AG04450 (cell line): Measurements from ENCODE around the gene ZNF536. TPM values are rescaled to one million over a fixed set of nuclear protein-coding genes. Genes with fewer than 3 reads are reported as not detected.

Experiments
- CTCF ChIA-PET: fragments of 300-600, 350-600 bp; formaldehyde crosslinking; extraction: SDS; loops from one replicate; lab custom pipeline; 2022; ENCODE audit warnings: antibody characterized with exemption, inconsistent platforms; lab: Charles Lee
- POLR2A ChIA-PET: fragments of 350-600 bp; formaldehyde crosslinking; extraction: SDS; loops from one replicate; lab custom pipeline; 2021; ENCODE audit warnings: antibody characterized with exemption, inconsistent platforms; lab: Yijun Ruan, JAX
- DNase-seq: peaks from one replicate; pipeline ENCODE4 v3.0.0-alpha.2; 2011; ENCODE audit warnings: low read depth, low spot score
- H3K27ac ChIP-seq: one replicate; pipeline ENCODE4 v1.5.1; 2012; ENCODE audit warnings: low read depth, low read length, control low read depth
- H3K27me3 ChIP-seq: one replicate; pipeline ENCODE4 v1.6.0; 2012; ENCODE audit warnings: low read length; ENCODE audit not compliant: control insufficient read depth, insufficient read depth
- H3K4me3 ChIP-seq: 2 replicates; pipeline ENCODE4 v1.5.1; 2011; ENCODE audit warnings: mild to moderate bottlenecking, low read depth, low read length, control low read depth
- H3K9me3 ChIP-seq: 2 replicates; pipeline ENCODE4 v1.5.1; 2012; ENCODE audit warnings: low read length; ENCODE audit not compliant: control insufficient read depth, insufficient read depth
- polyA plus RNA-seq: library from polyadenylated mRNA; depleted of rRNA; stranded (reverse); fragments of >200 nt; gene quantifications from 2 replicates; pipeline ENCODE4 v1.2.3, GENCODE V29; 2011
- TF ChIP-seq, protein P1 (sequence below): IDR thresholded peaks from 2 replicates; pipeline ENCODE4 v1.5.1; 2011; ENCODE audit warnings: low read depth, low read length, control low read depth, inconsistent platforms

ZNF536 gene
- polyA plus RNA-seq, 1 experiment, result not detected

DNA sequence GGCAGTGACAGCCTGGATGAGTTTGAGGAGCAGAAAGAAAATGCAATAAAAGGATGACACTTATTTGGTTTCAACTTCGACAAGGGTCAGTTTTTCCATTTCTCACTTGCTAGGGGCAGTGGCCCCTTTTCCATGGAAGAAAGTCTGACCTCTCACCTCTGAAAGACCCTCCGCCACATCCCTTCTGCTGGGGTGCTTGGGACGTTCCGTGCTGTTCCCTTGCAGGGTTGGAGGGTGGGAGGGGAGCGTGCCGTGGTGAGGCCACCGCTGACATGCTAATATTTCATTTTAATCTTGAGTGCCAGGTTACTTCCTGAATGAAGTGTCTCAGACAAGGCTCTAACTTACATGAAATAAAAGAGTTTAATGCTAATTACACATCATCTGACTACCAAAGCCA lies 5.2 kb upstream of the ZNF536 start:
- Histone ChIP-seq H3K4me3 (no peak overlapping the region), H3K9me3 (peaks cover 44% of the 10 kb centered on the region), H3K27me3 (no peaks in the 10 kb centered on the region), H3K27ac (no peak overlapping the region)
- CTCF ChIA-PET, result no interaction called here
- DNase-seq, result no peak
- POLR2A ChIA-PET, result no interaction called here
- TF ChIP-seq, protein P1, sequence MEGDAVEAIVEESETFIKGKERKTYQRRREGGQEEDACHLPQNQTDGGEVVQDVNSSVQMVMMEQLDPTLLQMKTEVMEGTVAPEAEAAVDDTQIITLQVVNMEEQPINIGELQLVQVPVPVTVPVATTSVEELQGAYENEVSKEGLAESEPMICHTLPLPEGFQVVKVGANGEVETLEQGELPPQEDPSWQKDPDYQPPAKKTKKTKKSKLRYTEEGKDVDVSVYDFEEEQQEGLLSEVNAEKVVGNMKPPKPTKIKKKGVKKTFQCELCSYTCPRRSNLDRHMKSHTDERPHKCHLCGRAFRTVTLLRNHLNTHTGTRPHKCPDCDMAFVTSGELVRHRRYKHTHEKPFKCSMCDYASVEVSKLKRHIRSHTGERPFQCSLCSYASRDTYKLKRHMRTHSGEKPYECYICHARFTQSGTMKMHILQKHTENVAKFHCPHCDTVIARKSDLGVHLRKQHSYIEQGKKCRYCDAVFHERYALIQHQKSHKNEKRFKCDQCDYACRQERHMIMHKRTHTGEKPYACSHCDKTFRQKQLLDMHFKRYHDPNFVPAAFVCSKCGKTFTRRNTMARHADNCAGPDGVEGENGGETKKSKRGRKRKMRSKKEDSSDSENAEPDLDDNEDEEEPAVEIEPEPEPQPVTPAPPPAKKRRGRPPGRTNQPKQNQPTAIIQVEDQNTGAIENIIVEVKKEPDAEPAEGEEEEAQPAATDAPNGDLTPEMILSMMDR, result no peak

DNA sequence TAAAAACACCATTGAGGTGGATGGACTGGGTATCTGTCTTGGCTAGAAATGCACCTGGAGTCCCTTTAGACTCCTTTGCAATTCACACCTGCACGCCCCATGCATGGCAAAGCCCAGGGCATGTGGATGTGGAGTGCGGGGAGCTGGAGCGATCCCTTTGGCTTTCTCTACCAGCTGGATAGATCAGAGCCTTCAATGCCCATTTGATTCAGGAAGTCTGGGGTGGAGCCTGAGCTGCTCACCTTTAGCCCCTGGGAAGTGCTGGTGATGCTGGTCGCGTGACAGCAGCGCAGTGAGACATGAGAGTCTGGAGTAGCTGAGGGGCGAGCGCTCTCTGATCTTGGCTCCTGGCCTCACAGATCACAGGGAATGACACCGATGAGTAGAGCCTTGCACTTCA lies 4.8 kb upstream of the ZNF536 start:
- no peak overlapping the region for H3K27ac ChIP-seq
- no peaks in the 10 kb centered on the region for H3K27me3 ChIP-seq
- H3K9me3 ChIP-seq, result peaks cover 43% of the 10 kb centered on the region
- H3K4me3 ChIP-seq, result no peak overlapping the region
- ChIA-PET POLR2A (no interaction called here), CTCF (no interaction called here)
- no peak for DNase-seq
- TF ChIP-seq, protein P1, result no peak

DNA sequence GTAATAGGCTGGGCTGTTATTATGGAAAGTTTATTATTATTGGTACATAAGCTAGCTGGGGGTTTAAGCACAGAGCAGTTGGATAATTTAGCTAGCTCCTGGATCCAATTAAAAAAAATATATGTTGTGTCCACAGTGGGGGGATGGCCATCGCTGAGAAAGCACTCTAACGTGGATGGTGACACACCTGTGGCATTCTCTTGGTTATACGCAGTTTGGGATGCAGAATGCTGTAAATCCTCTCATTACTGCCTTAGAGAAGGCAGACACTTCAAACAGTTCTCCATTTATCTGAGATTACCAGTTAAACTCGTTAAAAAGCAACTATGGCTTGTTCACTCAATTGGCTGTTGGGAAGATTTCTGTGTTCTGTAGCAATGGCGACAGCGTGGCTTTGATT lies 2.4 kb upstream of the ZNF536 start:
- DNase-seq, result no peak
- ChIA-PET CTCF (no interaction called here), POLR2A (no interaction called here)
- TF ChIP-seq, protein P1, result no peak
- H3K27ac ChIP-seq, result no peak overlapping the region
- no peak overlapping the region for H3K4me3 ChIP-seq
- no peaks in the 10 kb centered on the region for H3K27me3 ChIP-seq
- H3K9me3 ChIP-seq, result peaks cover 29% of the 10 kb centered on the region

DNA sequence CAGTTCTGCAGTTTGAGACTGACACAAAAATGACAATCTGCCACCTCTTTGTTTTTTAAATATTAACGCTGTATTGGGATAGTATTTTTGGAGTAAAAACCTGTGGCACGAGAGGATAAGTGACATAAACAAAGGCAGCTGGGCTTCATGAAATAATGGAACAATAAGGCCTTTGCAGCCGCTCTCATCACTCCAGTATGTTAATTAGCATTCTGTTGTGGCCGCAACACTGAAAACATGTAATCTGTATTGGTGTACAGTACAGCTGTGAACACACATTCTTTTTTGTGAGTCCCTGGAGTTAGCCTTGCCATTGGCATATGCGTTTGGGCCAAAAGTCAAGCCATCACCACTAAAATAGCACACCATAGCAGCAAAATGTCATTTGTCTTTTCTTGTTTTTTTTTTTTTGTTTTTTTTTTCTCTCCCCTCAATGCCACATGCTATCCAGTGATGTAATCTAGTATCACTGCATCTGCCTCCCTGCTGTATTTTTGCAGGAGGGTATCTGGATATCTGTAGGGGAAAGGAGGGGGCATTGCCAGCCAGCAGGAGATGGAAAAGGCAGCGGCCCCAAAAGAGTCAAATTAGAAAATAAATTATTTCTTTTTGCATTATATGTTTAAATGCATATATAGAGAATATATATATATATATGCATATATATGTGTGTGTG lies 885 bp upstream of the ZNF536 start:
- peaks cover 37% of the 10 kb centered on the region for H3K9me3 ChIP-seq
- POLR2A ChIA-PET, result no interaction called here
- DNase-seq, result no peak
- CTCF ChIA-PET, result no interaction called here
- H3K27me3 ChIP-seq, result no peaks in the 10 kb centered on the region
- TF ChIP-seq, protein P1, result no peak
- no peak overlapping the region for H3K4me3 ChIP-seq
- no peak overlapping the region for H3K27ac ChIP-seq

DNA sequence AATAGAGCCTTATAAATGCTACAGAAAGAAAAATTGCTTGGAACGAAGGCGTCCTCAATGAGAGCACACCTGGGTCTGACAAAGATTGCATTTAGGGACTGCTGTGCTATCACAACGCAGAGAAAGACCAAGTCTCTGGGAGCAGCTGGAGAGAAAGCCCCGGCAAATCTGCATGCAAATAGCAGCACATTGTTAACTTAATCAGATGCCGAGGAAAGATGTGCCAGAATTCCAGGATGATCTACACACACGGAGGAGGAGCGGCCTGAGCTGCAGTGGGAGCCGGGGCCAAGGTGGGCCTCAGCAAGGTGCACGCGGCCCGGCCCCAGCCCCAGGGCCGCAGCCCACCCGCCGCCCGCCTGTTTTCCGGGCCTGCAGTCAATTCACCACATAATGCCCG lies 1.4 kb downstream of the ZNF536 start:
- DNase-seq, result no peak
- H3K27me3 ChIP-seq, result no peaks in the 10 kb centered on the region
- POLR2A ChIA-PET, result no interaction called here
- TF ChIP-seq, protein P1, result no peak
- H3K27ac ChIP-seq, result no peak overlapping the region
- H3K9me3 ChIP-seq, result peaks cover 33% of the 10 kb centered on the region
- no peak overlapping the region for H3K4me3 ChIP-seq
- CTCF ChIA-PET, result no interaction called here
